Measurements from ENCODE around the gene CUX1. TPM values are rescaled to one million over a fixed set of nuclear protein-coding genes. Genes with fewer than 3 reads are reported as not detected.
"Not testable (repeated sequence)": the region's sequence is repeated elsewhere in the genome, so short reads cannot be mapped to it uniquely, and the experiment has no call there.

The CUX1 gene
- total RNA-seq, 8 experiments from 2014 or later, result 9.2 to 52.7 (median 24.2) TPM

DNA sequence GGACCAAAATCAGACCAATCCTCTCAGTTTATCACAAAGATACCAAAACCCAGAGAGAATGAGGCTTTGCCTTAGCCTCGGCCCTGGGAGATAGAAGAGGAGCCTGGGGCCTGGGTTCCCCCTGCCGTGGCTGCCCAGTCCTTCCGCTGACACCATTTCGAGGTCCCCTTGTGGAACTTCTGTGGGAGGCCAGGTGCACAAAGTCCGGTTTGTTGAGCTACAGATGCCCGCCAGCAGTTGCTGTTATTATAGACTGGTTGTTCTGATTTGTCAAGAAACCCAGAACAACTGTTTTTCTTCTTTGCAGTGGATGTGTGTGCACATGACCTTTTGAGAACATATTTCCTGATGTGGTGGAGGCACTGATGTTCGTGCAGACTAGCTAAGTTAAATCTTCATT is 47.6 kb downstream of the CUX1 start:
- peaks cover 35 to 47% of the 10 kb centered on the region in 2 donors for H3K4me1 ChIP-seq (replicated peaks in 1 of 2)
- WGBS, 10 experiments, result 20 to 100% (median 88%) methylated on average over 1 to 7 of the region's 7 CpGs; no CpG with 5 or more reads in 1 of the 10 experiments
- H3K4me3 ChIP-seq, result no peak overlapping the region
- ATAC-seq (replicated peaks in 6 of 8), result no peak
- in situ Hi-C loops (cut with MboI; ENCODE audit: low pct_unique_long_range_greater_than_20kb in 2 of 9, low sequenced_read_pairs in 9 of 9, unreplicated experiment in 9 of 9), result no loop called here
- H3K27ac ChIP-seq, result no peak overlapping the region

DNA sequence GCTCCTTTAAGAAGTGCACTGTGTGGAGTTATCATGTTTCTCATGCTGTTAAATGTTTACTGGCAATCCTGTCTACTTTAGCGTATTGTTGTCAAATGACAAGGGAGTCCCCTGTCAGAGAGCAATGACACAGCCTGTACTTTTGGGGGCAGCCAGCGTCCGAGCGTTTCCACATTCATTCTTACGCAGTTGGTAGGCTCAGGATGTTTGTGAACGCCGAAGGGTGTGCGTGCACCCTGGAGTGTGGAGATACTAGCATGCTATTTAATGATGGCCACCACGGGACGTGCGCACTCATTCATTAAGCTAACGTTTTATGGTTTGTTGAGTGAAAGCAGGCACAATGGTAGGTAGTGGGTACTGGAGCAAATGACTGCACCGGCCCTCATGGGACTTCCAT is 48.0 kb downstream of the CUX1 start:
- H3K4me1 ChIP-seq (replicated peaks in 1 of 2), result peaks cover 33 to 47% of the 10 kb centered on the region in 2 donors
- no peak overlapping the region for H3K4me3 ChIP-seq
- in situ Hi-C loops (cut with MboI; ENCODE audit: low pct_unique_long_range_greater_than_20kb in 2 of 9, low sequenced_read_pairs in 9 of 9, unreplicated experiment in 9 of 9), result no loop called here
- 90 to 100% (median 96%) methylated on average over 2 to 11 of the region's 13 CpGs; no CpG with 5 or more reads in 1 of the 10 experiments for WGBS, 10 experiments
- no peak overlapping the region for H3K27ac ChIP-seq
- ATAC-seq (replicated peaks in 6 of 8), result no peak

DNA sequence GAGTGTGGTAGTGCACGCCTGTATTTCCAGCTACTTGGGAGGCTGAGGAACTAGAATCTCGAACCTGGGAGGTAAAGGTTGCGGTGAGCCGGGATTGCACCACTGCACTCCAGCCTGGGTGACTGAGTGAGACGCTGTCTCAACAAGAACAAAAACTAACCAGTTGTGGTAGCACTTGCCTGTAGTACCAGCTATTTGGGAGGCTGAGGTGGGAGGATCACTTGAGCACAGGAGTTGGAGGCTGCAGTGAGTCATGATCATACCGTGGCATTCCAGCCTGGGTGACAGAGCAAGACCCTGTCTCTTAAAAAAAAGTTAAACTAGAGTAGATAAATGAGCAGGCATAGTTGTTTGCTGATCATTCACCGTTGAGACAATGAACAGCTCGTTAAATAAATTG is 48.9 kb downstream of the CUX1 start:
- in situ Hi-C loops (cut with MboI; ENCODE audit: low pct_unique_long_range_greater_than_20kb in 2 of 9, low sequenced_read_pairs in 9 of 9, unreplicated experiment in 9 of 9), result no loop called here
- H3K27ac ChIP-seq, result no peak overlapping the region
- H3K4me1 ChIP-seq (replicated peaks in 1 of 2), result peaks cover 30 to 46% of the 10 kb centered on the region in 2 donors
- 79 to 100% (median 97%) methylated on average over 2 to 7 of the region's 8 CpGs for WGBS, 10 experiments
- no peak overlapping the region for H3K4me3 ChIP-seq
- ATAC-seq (replicated peaks in 6 of 8), result no peak

DNA sequence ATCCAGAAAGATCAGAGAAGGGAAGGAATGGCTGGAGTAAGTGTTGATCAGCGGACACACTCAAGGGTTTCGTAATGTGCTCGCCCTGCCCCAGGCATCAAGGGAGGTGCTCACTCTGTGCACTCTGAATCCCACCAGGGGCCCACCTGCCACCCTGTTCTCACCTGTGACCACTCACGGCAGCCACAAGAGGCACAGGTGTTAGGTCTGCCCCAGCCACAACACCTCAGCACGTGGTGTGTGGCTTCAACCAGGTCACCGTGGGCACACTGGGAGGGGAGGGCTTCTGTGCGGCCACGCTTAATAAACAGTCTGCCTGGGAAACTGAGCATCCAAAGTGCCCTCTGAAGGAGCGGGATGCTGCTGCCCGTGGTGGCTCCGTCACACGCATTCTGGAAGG is 49.8 kb downstream of the CUX1 start:
- Histone ChIP-seq H3K4me1 (replicated peaks in 1 of 2) (peaks cover 24 to 39% of the 10 kb centered on the region in 2 donors), H3K27ac (no peak overlapping the region), H3K4me3 (no peak overlapping the region)
- 66 to 100% (median 100%) methylated on average over 1 to 4 of the region's 12 CpGs; no CpG with 5 or more reads in 3 of the 10 experiments for WGBS, 10 experiments
- in situ Hi-C loops (cut with MboI; ENCODE audit: low pct_unique_long_range_greater_than_20kb in 2 of 9, low sequenced_read_pairs in 9 of 9, unreplicated experiment in 9 of 9), result no loop called here
- no peak for ATAC-seq (replicated peaks in 6 of 8)

DNA sequence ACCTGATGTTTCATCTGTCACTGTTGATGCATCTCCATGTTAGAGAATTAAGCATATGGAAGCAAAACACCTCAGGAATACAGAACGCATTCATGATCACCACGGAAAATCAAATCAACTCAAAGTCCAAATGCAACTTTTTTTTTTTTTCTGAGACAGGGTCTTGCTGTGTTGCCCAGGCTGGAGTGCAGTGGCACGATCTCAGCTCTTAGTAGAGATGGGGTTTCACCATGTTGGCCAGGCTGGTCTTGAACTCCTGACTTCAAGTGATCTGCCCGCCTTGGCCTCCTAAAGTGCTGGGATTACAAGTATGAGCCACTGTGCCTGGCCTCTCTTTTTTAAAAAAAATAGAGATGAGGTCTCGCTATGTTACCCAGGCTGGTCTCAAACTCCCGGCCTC is 50.3 kb downstream of the CUX1 start:
- in situ Hi-C loops (cut with MboI; ENCODE audit: low pct_unique_long_range_greater_than_20kb in 2 of 9, low sequenced_read_pairs in 9 of 9, unreplicated experiment in 9 of 9); H3K4me3 ChIP-seq; ATAC-seq (replicated peaks in 6 of 8); H3K27ac ChIP-seq: not testable (repeated sequence)
- 90 to 100% (median 100%) methylated on average over 1 to 3 of the region's 6 CpGs; no CpG with 5 or more reads in 1 of the 10 experiments for WGBS, 10 experiments
- H3K4me1 ChIP-seq (replicated peaks in 1 of 2), result peaks cover 22 to 35% of the 10 kb centered on the region in 2 donors

DNA sequence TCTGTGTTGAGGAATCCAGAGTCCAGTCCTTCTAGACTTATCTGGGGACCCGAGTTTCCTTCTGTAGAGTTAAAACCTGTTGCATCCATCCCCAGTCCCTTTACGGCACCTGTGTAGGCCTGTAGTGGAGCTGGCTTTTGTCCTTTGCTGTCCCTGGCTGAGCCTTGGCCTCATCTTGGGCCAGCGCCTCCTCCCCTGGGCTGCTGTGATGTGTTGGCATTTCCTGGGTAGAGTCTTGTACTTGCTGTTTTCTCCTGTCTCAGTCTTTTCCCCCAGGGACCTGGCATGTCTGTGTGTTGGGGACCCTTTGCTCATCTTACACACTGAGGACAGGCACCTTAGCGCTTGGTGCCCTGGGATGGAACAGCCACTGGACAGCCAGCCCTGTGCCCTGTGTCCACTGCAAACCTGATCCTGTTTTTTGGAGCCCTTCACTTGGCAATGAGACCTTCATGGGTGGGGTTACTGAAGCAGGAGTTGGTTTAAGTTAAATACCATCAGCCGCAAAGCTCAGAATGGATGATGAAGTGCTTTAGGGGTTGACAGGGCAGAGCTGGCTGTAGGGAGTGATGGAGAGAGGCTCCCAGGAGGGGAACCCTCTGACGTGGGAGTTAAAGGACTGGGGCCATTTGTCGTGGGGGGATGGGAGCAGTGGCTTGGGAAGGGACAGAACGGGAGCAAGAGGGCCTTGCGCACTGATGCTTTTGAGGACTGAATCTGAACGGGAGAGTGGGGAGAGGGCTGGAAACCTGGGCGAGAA is 50.9 kb downstream of the CUX1 start:
- peak in 5 of 8 experiments; percentile 76 to 90 (median 89) for ATAC-seq (replicated peaks in 6 of 8)
- H3K27ac ChIP-seq, result peak overlapping the region in 1 of 2 donors; percentile 59
- WGBS, 10 experiments, result 63 to 100% (median 80%) methylated on average over 1 to 9 of the region's 11 CpGs; no CpG with 5 or more reads in 2 of the 10 experiments
- in situ Hi-C loops (cut with MboI; ENCODE audit: low pct_unique_long_range_greater_than_20kb in 2 of 9, low sequenced_read_pairs in 9 of 9, unreplicated experiment in 9 of 9), result no loop called here
- H3K4me1 ChIP-seq (replicated peaks in 1 of 2), result peaks cover 22 to 30% of the 10 kb centered on the region in 2 donors
- no peak overlapping the region for H3K4me3 ChIP-seq

DNA sequence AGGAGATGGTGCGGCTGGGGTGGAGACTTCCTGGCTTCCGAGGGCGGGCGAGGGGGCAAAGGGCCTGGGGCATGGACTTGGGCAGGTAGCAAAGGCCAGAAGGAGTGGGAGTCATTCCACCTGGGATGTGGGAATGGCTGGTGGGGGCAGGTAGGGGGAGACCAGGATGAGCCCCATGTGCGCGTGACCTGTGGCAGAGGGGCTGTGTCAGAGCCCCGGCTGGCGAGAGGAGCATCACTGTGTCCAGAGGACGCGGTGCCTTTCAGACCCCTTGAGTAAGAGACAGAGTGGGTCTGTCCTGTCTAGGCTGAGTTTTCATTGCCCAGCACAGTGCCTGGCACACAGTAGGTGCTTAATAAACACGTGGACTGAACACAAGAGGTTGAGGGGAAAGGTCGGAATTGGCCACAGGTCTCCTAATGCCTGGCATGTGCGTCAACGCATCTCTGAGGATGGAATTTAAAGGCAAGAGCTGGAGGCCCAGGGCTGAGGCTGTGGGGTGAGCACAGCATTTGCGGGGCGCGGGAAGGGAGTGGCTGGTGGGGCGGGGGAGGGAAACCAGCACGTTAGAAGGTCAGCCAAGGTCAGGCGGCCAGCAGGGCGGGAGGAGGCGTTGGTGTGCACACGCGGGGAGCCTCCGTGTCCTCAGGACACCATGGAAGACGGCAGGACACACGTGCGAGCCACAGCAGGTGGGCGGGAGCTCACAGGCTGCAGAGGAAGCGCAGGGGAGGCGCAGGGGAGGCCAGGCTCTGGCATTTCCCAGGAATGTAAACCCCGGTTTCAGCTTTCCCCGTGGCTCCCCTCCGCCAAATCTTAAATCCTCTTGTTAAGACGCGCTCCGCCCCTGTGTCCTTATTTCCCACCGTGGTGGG is 51.8 kb downstream of the CUX1 start:
- 80% methylated on average over 1 of the region's 38 CpGs; no CpG with 5 or more reads in 9 of the 10 experiments for WGBS, 10 experiments
- peak in 4 of 8 experiments; percentile 26 to 50 (median 48) for ATAC-seq (replicated peaks in 6 of 8)
- peak overlapping the region in 1 of 2 donors; percentile 59 for H3K27ac ChIP-seq
- no peak overlapping the region for H3K4me3 ChIP-seq
- H3K4me1 ChIP-seq (replicated peaks in 1 of 2), result peaks cover 27 to 34% of the 10 kb centered on the region in 2 donors
- in situ Hi-C loops (cut with MboI; ENCODE audit: low pct_unique_long_range_greater_than_20kb in 2 of 9, low sequenced_read_pairs in 9 of 9, unreplicated experiment in 9 of 9), result no loop called here

DNA sequence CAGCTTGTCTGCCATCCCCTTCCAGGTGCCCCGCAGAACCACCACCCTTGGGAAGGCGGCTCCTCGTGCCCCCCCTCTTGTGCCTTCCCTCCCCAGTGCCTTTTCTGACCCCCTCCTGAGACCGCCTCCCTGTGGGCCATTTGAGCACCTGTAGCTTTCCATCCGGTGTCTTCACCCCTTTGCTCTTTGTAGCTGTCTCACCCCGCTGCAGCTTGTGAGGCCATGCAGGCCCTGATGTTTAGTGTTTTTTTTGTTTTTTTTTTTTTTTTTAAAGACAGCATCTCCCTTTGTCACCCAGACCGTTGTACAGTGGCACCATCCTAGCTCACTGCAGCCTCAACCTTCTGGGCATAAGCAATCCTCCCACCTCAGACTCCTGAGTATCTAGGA is 52.5 kb downstream of the CUX1 start:
- in situ Hi-C loops (cut with MboI; ENCODE audit: low pct_unique_long_range_greater_than_20kb in 2 of 9, low sequenced_read_pairs in 9 of 9, unreplicated experiment in 9 of 9), result no loop called here
- H3K27ac ChIP-seq, result peak overlapping the region in 1 of 2 donors; percentile 59
- peak in 5 of 8 experiments; percentile 5 to 22 (median 8) for ATAC-seq (replicated peaks in 6 of 8)
- WGBS, 10 experiments, result 40 to 100% (median 80%) methylated on average over 1 to 2 of the region's 7 CpGs; no CpG with 5 or more reads in 7 of the 10 experiments
- H3K4me3 ChIP-seq, result no peak overlapping the region
- H3K4me1 ChIP-seq (replicated peaks in 1 of 2), result peaks cover 30 to 35% of the 10 kb centered on the region in 2 donors

DNA sequence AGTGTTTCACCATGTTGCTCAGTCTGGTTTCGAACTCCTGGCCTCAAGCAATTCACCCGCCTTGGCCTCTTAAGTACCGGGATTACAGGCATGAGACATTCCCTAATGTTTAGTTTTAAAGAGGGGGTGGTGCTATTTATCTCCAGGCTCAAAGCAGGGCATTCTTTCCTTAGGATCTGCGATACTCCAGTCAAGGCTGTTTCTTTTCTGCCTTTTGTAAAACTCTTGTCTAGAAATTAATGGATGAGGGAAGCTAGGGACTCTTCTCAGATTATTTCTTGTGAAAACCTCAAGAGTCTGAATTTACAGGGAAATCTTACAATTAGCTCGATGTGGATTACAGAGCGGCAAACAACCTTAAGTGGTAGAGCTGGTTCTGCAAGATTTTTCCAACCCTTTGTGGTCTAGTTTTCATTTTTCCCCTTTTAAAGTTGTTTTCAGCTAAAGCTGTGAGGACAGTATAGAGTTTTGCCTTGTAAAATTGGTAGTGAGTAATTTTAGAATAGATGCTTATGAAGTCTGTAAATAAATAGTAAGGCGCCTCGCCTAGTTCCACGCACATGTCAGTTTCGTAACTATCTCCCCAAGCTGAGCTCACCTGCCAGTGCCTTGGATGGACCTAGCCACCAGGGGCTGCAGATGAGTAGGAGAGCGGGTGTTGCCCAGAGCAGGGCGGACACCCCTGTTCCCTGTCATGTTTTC is 53.1 kb downstream of the CUX1 start:
- ATAC-seq (replicated peaks in 6 of 8), result peak in 5 of 8 experiments; percentile 31 to 72 (median 36)
- no peak overlapping the region for H3K27ac ChIP-seq
- no peak overlapping the region for H3K4me3 ChIP-seq

DNA sequence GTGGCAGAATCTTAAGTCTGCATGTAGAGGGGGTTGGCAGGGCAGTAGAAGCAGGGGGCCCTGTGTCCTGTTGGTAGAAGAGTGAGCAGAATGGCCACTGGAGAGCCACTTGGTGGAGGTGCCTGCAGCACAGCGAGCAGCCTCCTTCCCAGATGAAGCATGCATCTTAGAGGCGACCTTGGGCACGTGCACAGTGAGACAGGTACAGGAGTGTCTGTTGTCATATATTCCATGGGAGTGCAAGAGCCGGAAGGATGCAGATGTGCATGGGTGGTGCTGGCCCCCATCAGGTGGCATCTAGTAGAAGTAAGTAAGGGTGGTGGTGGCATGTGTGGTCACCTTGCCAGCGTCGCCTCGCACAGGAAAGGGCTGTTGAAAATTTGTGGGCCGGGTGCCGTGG is 53.9 kb downstream of the CUX1 start:
- Histone ChIP-seq H3K27ac (no peak overlapping the region), H3K4me3 (no peak overlapping the region), H3K4me1 (replicated peaks in 1 of 2) (peaks cover 30 to 35% of the 10 kb centered on the region in 2 donors)
- ATAC-seq (replicated peaks in 6 of 8), result no peak
- 92 to 100% (median 100%) methylated on average over 2 to 8 of the region's 9 CpGs; no CpG with 5 or more reads in 4 of the 10 experiments for WGBS, 10 experiments
- in situ Hi-C loops (cut with MboI; ENCODE audit: low pct_unique_long_range_greater_than_20kb in 2 of 9, low sequenced_read_pairs in 9 of 9, unreplicated experiment in 9 of 9), result no loop called here

More for the DNA sequence above, 53.1 kb downstream of the CUX1 start:
- H3K4me1 ChIP-seq (replicated peaks in 1 of 2), result peaks cover 30 to 35% of the 10 kb centered on the region in 2 donors
- 73 to 88% (median 80%) methylated on average over 1 to 8 of the region's 12 CpGs; no CpG with 5 or more reads in 3 of the 10 experiments for WGBS, 10 experiments
- in situ Hi-C loops (cut with MboI; ENCODE audit: low pct_unique_long_range_greater_than_20kb in 2 of 9, low sequenced_read_pairs in 9 of 9, unreplicated experiment in 9 of 9), result no loop called here

DNA sequence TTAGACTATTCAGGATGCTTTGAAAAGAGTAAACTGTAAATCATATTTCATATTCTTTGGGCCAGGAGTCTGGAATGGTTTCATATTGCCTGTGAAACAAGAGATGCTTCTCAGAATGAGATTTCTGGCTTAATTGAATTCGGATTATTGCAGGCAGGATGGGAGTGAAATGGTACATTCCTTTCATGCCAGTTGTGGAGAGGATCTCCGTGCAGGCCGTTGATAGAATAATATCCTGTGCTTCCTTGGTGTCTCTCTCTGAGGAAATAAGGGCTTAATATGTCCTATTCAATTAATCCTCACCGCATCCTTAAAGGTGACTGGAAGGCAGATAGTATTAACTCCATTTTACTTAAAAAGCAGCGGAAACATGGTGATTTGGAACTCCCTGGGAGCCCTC is 56.6 kb downstream of the CUX1 start:
- ATAC-seq (replicated peaks in 6 of 8), result peak in 2 of 8 experiments; percentile 18 to 73
- in situ Hi-C loops (cut with MboI; ENCODE audit: low pct_unique_long_range_greater_than_20kb in 2 of 9, low sequenced_read_pairs in 9 of 9, unreplicated experiment in 9 of 9), result no loop called here
- peaks cover 19 to 25% of the 10 kb centered on the region in 2 donors for H3K4me1 ChIP-seq (replicated peaks in 1 of 2)
- 10 to 100% (median 78%) methylated on average over 1 to 5 of the region's 5 CpGs; no CpG with 5 or more reads in 1 of the 10 experiments for WGBS, 10 experiments
- no peak overlapping the region for H3K27ac ChIP-seq
- no peak overlapping the region for H3K4me3 ChIP-seq

DNA sequence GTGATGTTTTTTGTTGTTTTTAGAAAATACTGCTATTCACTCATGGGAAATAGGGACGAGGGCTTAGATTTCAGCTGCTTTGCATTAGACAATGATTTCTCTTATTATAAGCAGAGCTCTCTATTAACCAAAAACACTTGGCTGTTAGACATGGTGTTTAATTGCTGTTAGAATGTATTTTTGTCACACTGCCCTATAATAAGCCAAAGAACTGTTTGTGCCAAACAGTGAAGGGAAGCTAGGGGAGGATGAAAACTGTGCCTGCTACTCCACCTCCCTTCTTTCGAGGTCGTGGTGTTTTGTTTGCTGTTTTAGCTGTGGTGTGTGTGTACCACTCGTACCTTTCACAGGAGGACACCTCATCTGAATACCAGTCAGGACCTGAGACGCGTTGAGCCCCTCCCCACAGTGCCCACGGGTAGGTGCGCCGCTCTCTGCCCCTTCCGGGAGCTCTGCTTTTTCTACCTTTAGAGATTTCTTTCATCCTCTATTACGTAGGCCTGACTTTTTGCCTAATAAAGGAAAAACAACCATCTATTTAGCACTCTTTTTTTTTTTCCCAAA is 57.9 kb downstream of the CUX1 start:
- ATAC-seq (replicated peaks in 6 of 8), result no peak
- Histone ChIP-seq H3K4me3 (no peak overlapping the region), H3K27ac (no peak overlapping the region), H3K4me1 (replicated peaks in 1 of 2) (peaks cover 17 to 18% of the 10 kb centered on the region in 2 donors)
- 48 to 85% (median 70%) methylated on average over 4 to 10 of the region's 11 CpGs; no CpG with 5 or more reads in 3 of the 10 experiments for WGBS, 10 experiments
- in situ Hi-C loops (cut with MboI; ENCODE audit: low pct_unique_long_range_greater_than_20kb in 2 of 9, low sequenced_read_pairs in 9 of 9, unreplicated experiment in 9 of 9), result no loop called here

Measured in motor neuron (in vitro differentiated cells).